ENCODE results near the gene PARVG.

- TF ChIP-seq CTCF (IDR thresholded peaks at IDR 0.05; ENCODE audit: insufficient read depth, low read length) (no peak), GABPA (IDR thresholded peaks at IDR 0.05; ENCODE audit: low read depth) (no peak), POLR2AphosphoS5 (IDR thresholded peaks at IDR 0.05; ENCODE audit: low read depth) (no peak), SPI1 (IDR thresholded peaks at IDR 0.05; ENCODE audit: borderline replicate concordance, low read depth) (no peak)
Observed at GRCh38 chr22:44245867-44246266, 65.1 kb downstream of the PARVG start.

All from HL-60 (cell line).